DND-41 (cell line): Measurements from ENCODE around the gene NEDD4L.

Experiments used
- ATAC-seq: fragments of 200-7000 bp; cut with Tn5 transposase; 3 replicates; pipeline ENCODE4 v1.9.1; 2021; ENCODE audit warnings: low read depth; ENCODE audit not compliant: insufficient read depth
- DNase-seq: peaks from one replicate; pipeline ENCODE4 v3.0.0-alpha.2; 2020
- H2AFZ ChIP-seq: 2 replicates; pipeline ENCODE4 v1.6.0; 2012; ENCODE audit warnings: low read depth, low read length
- H3K27ac ChIP-seq: 2 replicates; pipeline ENCODE4 v1.5.1; 2012; ENCODE audit warnings: low read length, inconsistent platforms
- H3K27me3 ChIP-seq: fragments of 200-600 bp; sonication (generic); 2 replicates; pipeline ENCODE4 v1.6.0; 2012; ENCODE audit warnings: low read length, mild to moderate bottlenecking, inconsistent platforms; ENCODE audit not compliant: insufficient read depth, poor library complexity
- H3K36me3 ChIP-seq: 2 replicates; pipeline ENCODE4 v1.5.1; 2012; ENCODE audit warnings: low read length, inconsistent platforms; ENCODE audit not compliant: insufficient read depth
- H3K4me1 ChIP-seq: 2 replicates; pipeline ENCODE4 v1.5.1; 2012; ENCODE audit warnings: mild to moderate bottlenecking, low read length; ENCODE audit not compliant: insufficient read depth
- H3K4me2 ChIP-seq: 2 replicates; pipeline ENCODE4 v1.6.0; 2012; ENCODE audit warnings: mild to moderate bottlenecking, moderate library complexity, low read length, inconsistent platforms; ENCODE audit not compliant: insufficient read depth
- H3K4me3 ChIP-seq, 2 experiments: fragments of 200-600 bp in 1 of 2; shearing (Covaris generic) in 1 of 2; 2 replicates each; pipeline ENCODE4 v1.5.1; 2012 to 2016; ENCODE audit warnings: inconsistent platforms in 2 of 2, low read length in 2 of 2, mild to moderate bottlenecking in 2 of 2, low read depth in 1 of 2, moderate library complexity in 1 of 2
- H3K79me2 ChIP-seq: 2 replicates; pipeline ENCODE4 v1.6.0; 2012; ENCODE audit warnings: low read length, inconsistent platforms; ENCODE audit not compliant: insufficient read depth
- H3K9ac ChIP-seq: 2 replicates; pipeline ENCODE4 v1.6.0; 2012; ENCODE audit warnings: low read depth, mild to moderate bottlenecking, inconsistent platforms, low read length, moderate library complexity
- H3K9me3 ChIP-seq: 2 replicates; pipeline ENCODE4 v1.5.1; 2012; ENCODE audit warnings: low read length, moderate library complexity, mild to moderate bottlenecking, inconsistent platforms; ENCODE audit not compliant: insufficient read depth, severe bottlenecking
- H4K20me1 ChIP-seq: 2 replicates; pipeline ENCODE4 v1.6.0; 2012; ENCODE audit warnings: low read length; ENCODE audit not compliant: insufficient read depth
- CTCF ChIP-seq: IDR thresholded peaks from 2 replicates; pipeline ENCODE4 v1.5.1; 2012; ENCODE audit warnings: borderline replicate concordance, low read length, moderate library complexity, mild to moderate bottlenecking; ENCODE audit not compliant: poor library complexity, severe bottlenecking; ENCODE audit errors: extremely low read depth
- EZH2 ChIP-seq: IDR thresholded peaks from 3 replicates; pipeline ENCODE4 v1.6.1; 2012; ENCODE audit warnings: borderline replicate concordance, low read depth, mild to moderate bottlenecking, moderate library complexity, low read length, inconsistent platforms; ENCODE audit not compliant: severe bottlenecking

Gene NEDD4L

GRCh38 chr18:58354051-58354450 is 310.0 kb downstream of the NEDD4L start:
- no peak for ATAC-seq
- no peaks in the 10 kb centered on the region for H3K79me2 ChIP-seq
- H3K4me2 ChIP-seq = no peak overlapping the region
- no peak overlapping the region for H3K4me3 ChIP-seq
- H3K4me1 ChIP-seq = no peaks in the 10 kb centered on the region
- H3K27me3 ChIP-seq = no peaks in the 10 kb centered on the region
- no peaks in the 10 kb centered on the region for H4K20me1 ChIP-seq
- no peak overlapping the region for H2AFZ ChIP-seq
- TF ChIP-seq EZH2 (no peak), CTCF (no peak)
- H3K27ac ChIP-seq = no peak overlapping the region
- H3K36me3 ChIP-seq = no peaks in the 10 kb centered on the region
- H3K9ac ChIP-seq = no peak overlapping the region
- no peak for DNase-seq
- no peaks in the 10 kb centered on the region for H3K9me3 ChIP-seq

GRCh38 chr18:58354791-58355190 is 310.8 kb downstream of the NEDD4L start:
- no peaks in the 10 kb centered on the region for H3K79me2 ChIP-seq
- H3K4me2 ChIP-seq = no peak overlapping the region
- no peak overlapping the region for H3K27ac ChIP-seq
- no peaks in the 10 kb centered on the region for H3K4me1 ChIP-seq
- H4K20me1 ChIP-seq = no peaks in the 10 kb centered on the region
- H3K4me3 ChIP-seq = no peak overlapping the region
- TF ChIP-seq EZH2 = no peak
- no peak for TF ChIP-seq CTCF
- H3K9ac ChIP-seq = no peak overlapping the region
- ATAC-seq = no peak
- no peaks in the 10 kb centered on the region for H3K36me3 ChIP-seq
- no peaks in the 10 kb centered on the region for H3K9me3 ChIP-seq
- no peak for DNase-seq
- no peak overlapping the region for H2AFZ ChIP-seq
- H3K27me3 ChIP-seq = no peaks in the 10 kb centered on the region

- Histone ChIP-seq H3K9me3 (no peaks in the 10 kb centered on the region), H3K36me3 (no peaks in the 10 kb centered on the region), H3K27me3 (no peaks in the 10 kb centered on the region), H3K4me3 (no peak overlapping the region), H3K79me2 (no peaks in the 10 kb centered on the region), H4K20me1 (no peaks in the 10 kb centered on the region), H3K27ac (no peak overlapping the region), H2AFZ (no peak overlapping the region), H3K9ac (no peak overlapping the region), H3K4me1 (no peaks in the 10 kb centered on the region), H3K4me2 (no peak overlapping the region)
- ATAC-seq (no peak), DNase-seq (no peak)
- TF ChIP-seq EZH2 = no peak
These were observed 311.2 kb downstream of the NEDD4L start for GRCh38 chr18:58355243-58355642.

GRCh38 chr18:58359218-58359617 is 315.2 kb downstream of the NEDD4L start:
- H3K36me3 ChIP-seq = no peaks in the 10 kb centered on the region
- no peak overlapping the region for H3K4me3 ChIP-seq
- H3K4me2 ChIP-seq = no peak overlapping the region
- no peaks in the 10 kb centered on the region for H4K20me1 ChIP-seq
- DNase-seq (no peak), ATAC-seq (no peak)
- no peak overlapping the region for H3K9ac ChIP-seq
- H3K27ac ChIP-seq = no peak overlapping the region
- no peaks in the 10 kb centered on the region for H3K27me3 ChIP-seq
- TF ChIP-seq EZH2 = no peak
- no peak for TF ChIP-seq CTCF
- no peaks in the 10 kb centered on the region for H3K4me1 ChIP-seq
- H3K79me2 ChIP-seq = no peaks in the 10 kb centered on the region
- no peak overlapping the region for H2AFZ ChIP-seq
- no peaks in the 10 kb centered on the region for H3K9me3 ChIP-seq
